GM19025 (cell line): Measurements from ENCODE around the gene KCNAB3.

Source experiments
- ATAC-seq: cut with Tn5 transposase; IDR thresholded peaks from one replicate; pipeline ENCODE4 v1.9.1; 2021; ENCODE audit warnings: mild to moderate bottlenecking, low read depth, moderate library complexity; ENCODE audit not compliant: unreplicated experiment

KCNAB3 gene

GRCh38 chr17:7943291-7943690, 13.6 kb upstream of the KCNAB3 start:
- ATAC-seq, result no peak

- no peak for ATAC-seq
These were observed 11.1 kb upstream of the KCNAB3 start for GRCh38 chr17:7940743-7941142.

GRCh38 chr17:7940034-7940433, 10.4 kb upstream of the KCNAB3 start:
- no peak for ATAC-seq

GRCh38 chr17:7935859-7936258, 6.2 kb upstream of the KCNAB3 start:
- ATAC-seq, result no peak

- ATAC-seq, result no peak
These were observed 3.3 kb upstream of the KCNAB3 start for GRCh38 chr17:7932949-7933348.

- ATAC-seq, result no peak
These were observed 2.8 kb upstream of the KCNAB3 start for GRCh38 chr17:7932483-7932891.

GRCh38 chr17:7931709-7932482, 2.2 kb upstream of the KCNAB3 start, which contains the start of the genes CNTROB and TRAPPC1:
Gene CNTROB (plus strand): TSS chr17:7932206. CDS start chr17:7933080, 874 bp downstream.
Gene TRAPPC1 (minus strand): TSS chr17:7931946. CDS start chr17:7931829, 117 bp downstream.
- peak; percentile 91 for ATAC-seq

GRCh38 chr17:7930841-7931631, 1.4 kb upstream of the KCNAB3 start:
- no peak for ATAC-seq

- no peak for ATAC-seq
These were observed 2.1 kb downstream of the KCNAB3 start for GRCh38 chr17:7927596-7927995.

- no peak for ATAC-seq
These were observed 6.6 kb downstream of the KCNAB3 start for GRCh38 chr17:7922845-7923628.

GRCh38 chr17:7922269-7922844, 7.3 kb downstream of the KCNAB3 start:
- no peak for ATAC-seq

- ATAC-seq, result no peak
These were observed 12.8 kb downstream of the KCNAB3 start for GRCh38 chr17:7916808-7917207.

- no peak for ATAC-seq
These were observed 13.3 kb downstream of the KCNAB3 start for GRCh38 chr17:7916385-7916682.

- peak; percentile 67 for ATAC-seq
These were observed 13.9 kb downstream of the KCNAB3 start, which contains the start of gene RNF227 for GRCh38 chr17:7915611-7916384. Gene RNF227 (minus strand): TSS chr17:7916289. CDS start chr17:7916195, 94 bp downstream.

GRCh38 chr17:7915179-7915610, 14.5 kb downstream of the KCNAB3 start:
- no peak for ATAC-seq

GRCh38 chr17:7912927-7913524, 16.6 kb downstream of the KCNAB3 start:
- no peak for ATAC-seq

GRCh38 chr17:7911116-7911515, 18.5 kb downstream of the KCNAB3 start:
- no peak for ATAC-seq

GRCh38 chr17:7910711-7911110, 18.9 kb downstream of the KCNAB3 start:
- no peak for ATAC-seq

- ATAC-seq, result no peak
These were observed 19.4 kb downstream of the KCNAB3 start for GRCh38 chr17:7910281-7910680.
